ENCODE data around the gene ANO1. TPM values are rescaled to one million over a fixed set of nuclear protein-coding genes. Genes with fewer than 3 reads are reported as not detected.

The ANO1 gene
- polyA plus RNA-seq, 4 donors = 13.4 to 47.0 (median 15.2) TPM

GRCh38 chr11:70133771-70134335, 55.7 kb downstream of the ANO1 start:
- DNase-seq (ENCODE audit: low read depth in 4 of 4, low spot score in 3 of 4) = no peak

- DNase-seq (ENCODE audit: low read depth in 4 of 4, low spot score in 3 of 4) = no peak
Observed at GRCh38 chr11:70134490-70134889, 56.4 kb downstream of the ANO1 start.

GRCh38 chr11:70135142-70135541, 57.0 kb downstream of the ANO1 start:
- no peak for DNase-seq (ENCODE audit: low read depth in 4 of 4, low spot score in 3 of 4)

GRCh38 chr11:70135625-70136059, 57.5 kb downstream of the ANO1 start:
- peak in 1 of 4 donors; percentile 48 for DNase-seq (ENCODE audit: low read depth in 4 of 4, low spot score in 3 of 4)

GRCh38 chr11:70137383-70137782, 59.3 kb downstream of the ANO1 start:
- no peak for DNase-seq (ENCODE audit: low read depth in 4 of 4, low spot score in 3 of 4)

GRCh38 chr11:70138403-70138802, 60.3 kb downstream of the ANO1 start:
- DNase-seq (ENCODE audit: low read depth in 4 of 4, low spot score in 3 of 4) = no peak

GRCh38 chr11:70139785-70140410, 61.8 kb downstream of the ANO1 start:
- no peak for DNase-seq (ENCODE audit: low read depth in 4 of 4, low spot score in 3 of 4)

- DNase-seq (ENCODE audit: low read depth in 4 of 4, low spot score in 3 of 4) = no peak
Observed at GRCh38 chr11:70140711-70141485, 62.8 kb downstream of the ANO1 start.

- peak in 2 of 4 donors; percentile 36 to 48 for DNase-seq (ENCODE audit: low read depth in 4 of 4, low spot score in 3 of 4)
Observed at GRCh38 chr11:70141486-70142220, 63.5 kb downstream of the ANO1 start.

GRCh38 chr11:70142221-70142875, 64.2 kb downstream of the ANO1 start:
- DNase-seq (ENCODE audit: low read depth in 4 of 4, low spot score in 3 of 4) = no peak

- no peak for DNase-seq (ENCODE audit: low read depth in 4 of 4, low spot score in 3 of 4)
Observed at GRCh38 chr11:70144262-70144661, 66.1 kb downstream of the ANO1 start.

- DNase-seq (ENCODE audit: low read depth in 4 of 4, low spot score in 3 of 4) = no peak
Observed at GRCh38 chr11:70145071-70145470, 67.0 kb downstream of the ANO1 start.

- no peak for DNase-seq (ENCODE audit: low read depth in 4 of 4, low spot score in 3 of 4)
Observed at GRCh38 chr11:70145841-70146240, 67.7 kb downstream of the ANO1 start.

GRCh38 chr11:70146299-70146698, 68.2 kb downstream of the ANO1 start:
- no peak for DNase-seq (ENCODE audit: low read depth in 4 of 4, low spot score in 3 of 4)

- DNase-seq (ENCODE audit: low read depth in 4 of 4, low spot score in 3 of 4) = no peak
Observed at GRCh38 chr11:70146895-70147520, 68.9 kb downstream of the ANO1 start.

GRCh38 chr11:70147668-70148067, 69.6 kb downstream of the ANO1 start:
- DNase-seq (ENCODE audit: low read depth in 4 of 4, low spot score in 3 of 4) = no peak

GRCh38 chr11:70151671-70152070, 73.6 kb downstream of the ANO1 start:
- no peak for DNase-seq (ENCODE audit: low read depth in 4 of 4, low spot score in 3 of 4)

- DNase-seq (ENCODE audit: low read depth in 4 of 4, low spot score in 3 of 4) = no peak
Observed at GRCh38 chr11:70153133-70153727, 75.1 kb downstream of the ANO1 start.

- no peak for DNase-seq (ENCODE audit: low read depth in 4 of 4, low spot score in 3 of 4)
Observed at GRCh38 chr11:70155386-70155785, 77.3 kb downstream of the ANO1 start.

Measured in left renal pelvis (tissue), 4 donors.